ENCODE measurements around the gene LPGAT1. TPM values are rescaled to one million over a fixed set of nuclear protein-coding genes. Genes with fewer than 3 reads are reported as not detected.

The LPGAT1 gene
- total RNA-seq, 1 experiment from 2014 or later, result 50.6 TPM

- ChIA-PET RAD21 (ENCODE audit: low non-redundant PET in 1 of 2, low total read pairs in 2 of 2, uncharacterized antibody in 2 of 2, unreplicated experiment in 2 of 2) (no interaction called here), CTCF (no interaction called here), POLR2A (no interaction called here)
- H3K4me1 ChIP-seq (ENCODE audit: control insufficient read depth in 1 of 2, insufficient read depth in 2 of 2, low read length in 2 of 2), result peaks cover 0 to 3% of the 10 kb centered on the region in 2 experiments; a peak in 2 of 4 replicates
- no peak overlapping the region for H3K27ac ChIP-seq (ENCODE audit: low read depth, low read length)
- intact Hi-C loops (cut with micrococcal nuclease), result no loop called here
- H4K20me1 ChIP-seq (ENCODE audit: insufficient read depth), result no peaks in the 10 kb centered on the region
- TF ChIP-seq REST (IDR thresholded peaks at IDR 0.05; ENCODE audit: low read depth), result no peak
- no peak for TF ChIP-seq SRF (IDR thresholded peaks at IDR 0.05; ENCODE audit: low read depth)
- no peak for TF ChIP-seq TCF7L2 (IDR thresholded peaks at IDR 0.05; ENCODE audit: borderline replicate concordance, extremely low read depth, insufficient read depth, insufficient read length)
- TF ChIP-seq EZH2 (IDR thresholded peaks at IDR 0.05), result no peak
- TF ChIP-seq CBX3 (IDR thresholded peaks at IDR 0.05; ENCODE audit: low read depth), result no peak
- TF ChIP-seq MAX (IDR thresholded peaks at IDR 0.05), result no peak
- no peak for TF ChIP-seq SIN3A (IDR thresholded peaks at IDR 0.05; ENCODE audit: low read depth)
- no peak for TF ChIP-seq CTCF (IDR thresholded peaks at IDR 0.05 in 2 of 3, conservative IDR thresholded peaks at IDR 0.05 in 1 of 3; ENCODE audit: borderline replicate concordance in 1 of 3, insufficient read depth in 1 of 3, low read depth in 2 of 3, low read length in 2 of 3)
- no peak for TF ChIP-seq FOSL1 (IDR thresholded peaks at IDR 0.05; ENCODE audit: low read depth)
- no peak for TF ChIP-seq SP1 (IDR thresholded peaks at IDR 0.05; ENCODE audit: low read depth)
- no peak for TF ChIP-seq ZNF274 (IDR thresholded peaks at IDR 0.05; ENCODE audit: low read depth, low read length)
- no peak for TF ChIP-seq ELF1 (IDR thresholded peaks at IDR 0.05; ENCODE audit: borderline replicate concordance, low read depth)
- TF ChIP-seq ZBTB33 (IDR thresholded peaks at IDR 0.05; ENCODE audit: extremely low read depth, insufficient replicate concordance, low read length), result no peak
- no peak for TF ChIP-seq YY1 (IDR thresholded peaks at IDR 0.05; ENCODE audit: extremely low read depth, insufficient replicate concordance, low read depth, low read length)
- TF ChIP-seq EGR1 (IDR thresholded peaks at IDR 0.05; ENCODE audit: low read depth), result no peak
- TF ChIP-seq ZFX (IDR thresholded peaks at IDR 0.05), result no peak
- TF ChIP-seq RAD21 (IDR thresholded peaks at IDR 0.05; ENCODE audit: low read depth), result no peak
- no peak for TF ChIP-seq ATF3 (IDR thresholded peaks at IDR 0.05)
- H2AFZ ChIP-seq (ENCODE audit: low read depth, low read length, poor library complexity, severe bottlenecking), result no peak overlapping the region
- no peak for DNase-seq (ENCODE audit: low read depth, low spot score)
- BruUV-seq (replicated peaks), result no TSS peak
- no peaks in the 10 kb centered on the region for H3K9me3 ChIP-seq (ENCODE audit: control insufficient read depth in 1 of 2, insufficient read depth in 1 of 2, low read depth in 1 of 2, low read length in 2 of 2)
- no peak for ATAC-seq
- H3K4me3 ChIP-seq (replicated peaks in 1 of 2; ENCODE audit: low read depth in 1 of 2, low read length in 2 of 2), result no peak overlapping the region
- no peak overlapping the region for H3K9ac ChIP-seq (ENCODE audit: low read length)
- H3K9me2 ChIP-seq (ENCODE audit: insufficient read depth), result no peaks in the 10 kb centered on the region
- no peaks in the 10 kb centered on the region for H3K27me3 ChIP-seq (ENCODE audit: insufficient read depth, low read length)
- H3K4me2 ChIP-seq (ENCODE audit: low read length), result no peak overlapping the region
- no peaks in the 10 kb centered on the region for H3K79me2 ChIP-seq (ENCODE audit: insufficient read depth, low read length)
- H3K36me3 ChIP-seq (ENCODE audit: control insufficient read depth in 1 of 2, insufficient read depth in 2 of 2, low read length in 2 of 2), result no peaks in the 10 kb centered on the region
Measured at GRCh38 chr1:211703812-211704537, 126.6 kb downstream of the LPGAT1 start.

Data from HCT116 (cell line).